GM21526 (cell line): ENCODE measurements around the gene FAM24A.
A peak's percentile ranks its signal among the peaks of the same experiment; 100 is the strongest.
"Not testable (repeated sequence)": the region's sequence is repeated elsewhere in the genome, so short reads cannot be mapped to it uniquely, and the experiment has no call there.

Experiments used
- ATAC-seq: cut with Tn5 transposase; IDR thresholded peaks from one replicate; pipeline ENCODE4 v1.9.1; 2021; ENCODE audit warnings: moderate library complexity; ENCODE audit not compliant: unreplicated experiment, low FRiP score

FAM24A gene

GRCh38 chr10:122910310-122910709 lies at the start of gene FAM24A:
Gene FAM24A, plus strand, starts transcription at chr10:122910610. Its CDS starts 1,025 bp downstream, at chr10:122911635.
- ATAC-seq: no peak

- ATAC-seq: no peak
Observed at GRCh38 chr10:122861711-122862161, 48.7 kb upstream of the FAM24A start.

GRCh38 chr10:122863216-122864193 lies 46.9 kb upstream of the FAM24A start:
- ATAC-seq: no peak

GRCh38 chr10:122864194-122864592 lies 46.2 kb upstream of the FAM24A start:
- ATAC-seq: no peak

- no peak for ATAC-seq
Observed at GRCh38 chr10:122864901-122865300, 45.5 kb upstream of the FAM24A start.

GRCh38 chr10:122866757-122867482 lies 43.5 kb upstream of the FAM24A start:
- ATAC-seq: not testable (repeated sequence)

GRCh38 chr10:122868768-122869167 lies 41.6 kb upstream of the FAM24A start:
- ATAC-seq: not testable (repeated sequence)

GRCh38 chr10:122871947-122872346 lies 38.5 kb upstream of the FAM24A start:
- ATAC-seq: not testable (repeated sequence)

- no peak for ATAC-seq
Observed at GRCh38 chr10:122875843-122876466, 34.5 kb upstream of the FAM24A start.

GRCh38 chr10:122876467-122876855 lies 33.9 kb upstream of the FAM24A start:
- no peak for ATAC-seq

- ATAC-seq: no peak
Observed at GRCh38 chr10:122877264-122877663, 33.1 kb upstream of the FAM24A start.

- peak; percentile 7 for ATAC-seq
Observed at GRCh38 chr10:122878799-122879338, 31.5 kb upstream of the FAM24A start.

- ATAC-seq: peak; percentile 76
Observed at GRCh38 chr10:122879339-122880273, 30.8 kb upstream of the FAM24A start, which contains the start of gene FAM24B. Gene FAM24B, minus strand, starts transcription at chr10:122879581. Its CDS starts 29,066 bp downstream, at chr10:122850515.

GRCh38 chr10:122882766-122883165 lies 27.6 kb upstream of the FAM24A start:
- no peak for ATAC-seq

GRCh38 chr10:122884166-122884565 lies 26.2 kb upstream of the FAM24A start:
- no peak for ATAC-seq

GRCh38 chr10:122894261-122894944 lies 16.0 kb upstream of the FAM24A start:
- ATAC-seq: no peak

GRCh38 chr10:122903861-122904260 lies 6.5 kb upstream of the FAM24A start:
- ATAC-seq: not testable (repeated sequence)

GRCh38 chr10:122911889-122912484 lies 1.6 kb downstream of the FAM24A start:
- ATAC-seq: no peak
